HL-60 (cell line): ENCODE data around the gene TMEM129.

Source experiments
- TF ChIP-seq, protein P1 (sequence below): IDR thresholded peaks from one replicate; pipeline ENCODE4 v1.5.1; 2011; ENCODE audit warnings: low read length, control low read depth, inconsistent platforms; ENCODE audit not compliant: insufficient read depth
- TF ChIP-seq, protein P2 (sequence below): IDR thresholded peaks from 2 replicates; pipeline ENCODE4 v1.6.1; 2012; ENCODE audit warnings: low read depth; ENCODE audit not compliant: insufficient replicate concordance

DNA sequence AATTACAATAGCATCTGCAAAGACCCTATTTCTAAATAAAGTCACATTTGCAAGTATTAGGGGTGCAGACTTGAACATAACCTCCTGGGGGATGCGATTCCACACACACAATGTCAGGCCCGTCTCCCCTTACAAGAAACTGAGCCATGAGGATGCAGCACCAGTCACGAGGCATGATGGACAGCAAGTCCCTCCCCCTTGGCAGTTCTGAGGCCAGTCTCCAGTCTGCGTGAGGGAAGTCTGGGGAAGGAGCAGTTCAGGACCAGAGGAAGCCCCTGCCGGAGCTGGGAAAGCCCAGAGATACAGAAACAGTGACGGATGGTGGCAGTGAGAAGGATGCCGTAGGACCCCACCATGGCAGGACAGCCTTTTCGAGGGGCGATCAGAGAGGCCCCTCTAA, 46.4 kb downstream of the TMEM129 start:
- TF ChIP-seq, protein P1, sequence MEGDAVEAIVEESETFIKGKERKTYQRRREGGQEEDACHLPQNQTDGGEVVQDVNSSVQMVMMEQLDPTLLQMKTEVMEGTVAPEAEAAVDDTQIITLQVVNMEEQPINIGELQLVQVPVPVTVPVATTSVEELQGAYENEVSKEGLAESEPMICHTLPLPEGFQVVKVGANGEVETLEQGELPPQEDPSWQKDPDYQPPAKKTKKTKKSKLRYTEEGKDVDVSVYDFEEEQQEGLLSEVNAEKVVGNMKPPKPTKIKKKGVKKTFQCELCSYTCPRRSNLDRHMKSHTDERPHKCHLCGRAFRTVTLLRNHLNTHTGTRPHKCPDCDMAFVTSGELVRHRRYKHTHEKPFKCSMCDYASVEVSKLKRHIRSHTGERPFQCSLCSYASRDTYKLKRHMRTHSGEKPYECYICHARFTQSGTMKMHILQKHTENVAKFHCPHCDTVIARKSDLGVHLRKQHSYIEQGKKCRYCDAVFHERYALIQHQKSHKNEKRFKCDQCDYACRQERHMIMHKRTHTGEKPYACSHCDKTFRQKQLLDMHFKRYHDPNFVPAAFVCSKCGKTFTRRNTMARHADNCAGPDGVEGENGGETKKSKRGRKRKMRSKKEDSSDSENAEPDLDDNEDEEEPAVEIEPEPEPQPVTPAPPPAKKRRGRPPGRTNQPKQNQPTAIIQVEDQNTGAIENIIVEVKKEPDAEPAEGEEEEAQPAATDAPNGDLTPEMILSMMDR = no peak
- TF ChIP-seq, protein P2, sequence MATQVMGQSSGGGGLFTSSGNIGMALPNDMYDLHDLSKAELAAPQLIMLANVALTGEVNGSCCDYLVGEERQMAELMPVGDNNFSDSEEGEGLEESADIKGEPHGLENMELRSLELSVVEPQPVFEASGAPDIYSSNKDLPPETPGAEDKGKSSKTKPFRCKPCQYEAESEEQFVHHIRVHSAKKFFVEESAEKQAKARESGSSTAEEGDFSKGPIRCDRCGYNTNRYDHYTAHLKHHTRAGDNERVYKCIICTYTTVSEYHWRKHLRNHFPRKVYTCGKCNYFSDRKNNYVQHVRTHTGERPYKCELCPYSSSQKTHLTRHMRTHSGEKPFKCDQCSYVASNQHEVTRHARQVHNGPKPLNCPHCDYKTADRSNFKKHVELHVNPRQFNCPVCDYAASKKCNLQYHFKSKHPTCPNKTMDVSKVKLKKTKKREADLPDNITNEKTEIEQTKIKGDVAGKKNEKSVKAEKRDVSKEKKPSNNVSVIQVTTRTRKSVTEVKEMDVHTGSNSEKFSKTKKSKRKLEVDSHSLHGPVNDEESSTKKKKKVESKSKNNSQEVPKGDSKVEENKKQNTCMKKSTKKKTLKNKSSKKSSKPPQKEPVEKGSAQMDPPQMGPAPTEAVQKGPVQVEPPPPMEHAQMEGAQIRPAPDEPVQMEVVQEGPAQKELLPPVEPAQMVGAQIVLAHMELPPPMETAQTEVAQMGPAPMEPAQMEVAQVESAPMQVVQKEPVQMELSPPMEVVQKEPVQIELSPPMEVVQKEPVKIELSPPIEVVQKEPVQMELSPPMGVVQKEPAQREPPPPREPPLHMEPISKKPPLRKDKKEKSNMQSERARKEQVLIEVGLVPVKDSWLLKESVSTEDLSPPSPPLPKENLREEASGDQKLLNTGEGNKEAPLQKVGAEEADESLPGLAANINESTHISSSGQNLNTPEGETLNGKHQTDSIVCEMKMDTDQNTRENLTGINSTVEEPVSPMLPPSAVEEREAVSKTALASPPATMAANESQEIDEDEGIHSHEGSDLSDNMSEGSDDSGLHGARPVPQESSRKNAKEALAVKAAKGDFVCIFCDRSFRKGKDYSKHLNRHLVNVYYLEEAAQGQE = no peak
